Cardiac septum (tissue), 1 donor: ENCODE results near the gene TSBP1. TPM values are rescaled to one million over a fixed set of nuclear protein-coding genes. Genes with fewer than 3 reads are reported as not detected.

Source experiments
- total RNA-seq: library from RNA; stranded (reverse); fragmentation: NEBNext Ultra II Directional; extraction: Animal tissue kit (Norgen Biotek cat#: 25700); gene quantifications from one replicate; pipeline ENCODE4 v1.2.1, GENCODE V29; 2021
- donor health status: DM: no; HTN: no; CAD: no.

Gene TSBP1
- total RNA-seq, 1 donor from 2014 or later, result not detected

Other genes starting within 250 kb of the TSBP1 start
- gene ATF6B, start 243.7 kb downstream of the TSBP1 start, total RNA-seq, result 40.8 TPM
- 1.9 TPM for gene FKBPL, start 241.6 kb downstream of the TSBP1 start, total RNA-seq
- 0.83 TPM for gene PRRT1, start 220.0 kb downstream of the TSBP1 start, total RNA-seq
- gene PPT2, start 217.8 kb downstream of the TSBP1 start, total RNA-seq, result 15.6 TPM
- 5.1 TPM for gene EGFL8, start 207.3 kb downstream of the TSBP1 start, total RNA-seq
- 47.2 TPM for gene AGPAT1, start 195.8 kb downstream of the TSBP1 start, total RNA-seq
- gene RNF5, start 193.5 kb downstream of the TSBP1 start, total RNA-seq, result 60.7 TPM
- 3.5 TPM for gene AGER, start 187.7 kb downstream of the TSBP1 start, total RNA-seq
- 46.9 TPM for gene PBX2, start 181.7 kb downstream of the TSBP1 start, total RNA-seq
- 6.9 TPM for gene GPSM3, start 179.3 kb downstream of the TSBP1 start, total RNA-seq
- 31.2 TPM for gene NOTCH4, start 147.8 kb downstream of the TSBP1 start, total RNA-seq
- not detected for gene BTNL2, start 35.3 kb upstream of the TSBP1 start, total RNA-seq
- gene HLA-DRA, start 68.0 kb upstream of the TSBP1 start, total RNA-seq, result 94.0 TPM
- gene HLA-DRB5, start 158.4 kb upstream of the TSBP1 start, total RNA-seq, result 14.0 TPM
- gene HLA-DRB1, start 217.9 kb upstream of the TSBP1 start, total RNA-seq, result 27.6 TPM